HEK293 (cell line): Measurements from ENCODE around the gene PLEKHG1.

Experiments used
- CTCF ChIP-seq: fragments of 450-650 bp; formaldehyde crosslinking; IDR thresholded peaks from 2 replicates; pipeline ENCODE4 v1.5.1; 2016; ENCODE audit warnings: missing biosample characterization, missing genetic modification characterization
- GFI1B ChIP-seq: fragments of 450-650 bp; formaldehyde crosslinking; IDR thresholded peaks from 2 replicates; pipeline ENCODE4 v1.5.1; 2016; ENCODE audit warnings: missing biosample characterization, missing genetic modification characterization
- GLIS2 ChIP-seq: fragments of 450-650 bp; formaldehyde crosslinking; IDR thresholded peaks from 2 replicates; pipeline ENCODE4 v1.5.1; 2016; ENCODE audit warnings: missing biosample characterization, missing genetic modification characterization
- IKZF3 ChIP-seq: fragments of 450-650 bp; IDR thresholded peaks from 2 replicates; pipeline ENCODE4 v1.5.0; 2018; ENCODE audit warnings: missing biosample characterization, mild to moderate bottlenecking, missing genetic modification characterization, moderate library complexity
- KLF1 ChIP-seq: fragments of 450-650 bp; formaldehyde crosslinking; IDR thresholded peaks from 2 replicates; pipeline ENCODE4 v1.5.1; 2016; ENCODE audit warnings: missing biosample characterization, missing genetic modification characterization
- OSR2 ChIP-seq: fragments of 450-650 bp; formaldehyde crosslinking; IDR thresholded peaks from 2 replicates; pipeline ENCODE4 v1.5.1; 2016; ENCODE audit warnings: missing biosample characterization, missing genetic modification characterization
- PRDM6 ChIP-seq: fragments of 450-650 bp; formaldehyde crosslinking; IDR thresholded peaks from 2 replicates; pipeline ENCODE4 v1.5.1; 2017; ENCODE audit warnings: missing biosample characterization, missing genetic modification characterization
- REPIN1 ChIP-seq: fragments of 450-650 bp; formaldehyde crosslinking; IDR thresholded peaks from 2 replicates; pipeline ENCODE4 v1.5.1; 2017; ENCODE audit warnings: missing biosample characterization, missing genetic modification characterization, low read depth
- SALL2 ChIP-seq: fragments of 450-650 bp; formaldehyde crosslinking; IDR thresholded peaks from 2 replicates; pipeline ENCODE4 v1.5.0; 2017; ENCODE audit warnings: missing biosample characterization, mild to moderate bottlenecking, missing genetic modification characterization, borderline replicate concordance
- SP2 ChIP-seq: fragments of 450-650 bp; formaldehyde crosslinking; IDR thresholded peaks from 2 replicates; pipeline ENCODE4 v1.5.1; 2016; ENCODE audit warnings: missing biosample characterization, missing genetic modification characterization
- SP3 ChIP-seq: fragments of 450-650 bp; formaldehyde crosslinking; IDR thresholded peaks from 2 replicates; pipeline ENCODE4 v1.5.1; 2016; ENCODE audit warnings: missing biosample characterization, missing genetic modification characterization
- SP7 ChIP-seq: fragments of 450-650 bp; formaldehyde crosslinking; IDR thresholded peaks from 2 replicates; pipeline ENCODE4 v1.5.1; 2016; ENCODE audit warnings: missing biosample characterization, missing genetic modification characterization
- ZBTB6 ChIP-seq: fragments of 450-650 bp; formaldehyde crosslinking; IDR thresholded peaks from 2 replicates; pipeline ENCODE4 v1.5.1; 2017; ENCODE audit warnings: missing biosample characterization, missing genetic modification characterization
- ZIC2 ChIP-seq: fragments of 450-650 bp; formaldehyde crosslinking; IDR thresholded peaks from 2 replicates; pipeline ENCODE4 v1.5.1; 2016; ENCODE audit warnings: missing biosample characterization, missing genetic modification characterization
- ZNF10 ChIP-seq: fragments of 450-650 bp; formaldehyde crosslinking; IDR thresholded peaks from 2 replicates; pipeline ENCODE4 v1.5.1; 2017; ENCODE audit warnings: missing biosample characterization, missing genetic modification characterization
- ZNF148 ChIP-seq: fragments of 450-650 bp; formaldehyde crosslinking; IDR thresholded peaks from 2 replicates; pipeline ENCODE4 v1.5.0; 2017; ENCODE audit warnings: missing biosample characterization, missing genetic modification characterization, borderline replicate concordance
- ZNF211 ChIP-seq: fragments of 450-650 bp; formaldehyde crosslinking; IDR thresholded peaks from 2 replicates; pipeline ENCODE4 v1.5.1; 2016; ENCODE audit warnings: low read depth, missing biosample characterization, missing genetic modification characterization
- ZNF280D ChIP-seq: fragments of 450-650 bp; formaldehyde crosslinking; IDR thresholded peaks from 2 replicates; pipeline ENCODE4 v1.5.1; 2016; ENCODE audit warnings: missing biosample characterization, missing genetic modification characterization
- ZNF514 ChIP-seq: fragments of 450-650 bp; formaldehyde crosslinking; IDR thresholded peaks from 2 replicates; pipeline ENCODE4 v1.5.1; 2016; ENCODE audit warnings: missing biosample characterization, missing genetic modification characterization
- ZNF529 ChIP-seq: fragments of 450-650 bp; formaldehyde crosslinking; IDR thresholded peaks from 2 replicates; pipeline ENCODE4 v1.5.1; 2017; ENCODE audit warnings: missing genetic modification characterization, missing biosample characterization; ENCODE audit not compliant: insufficient replicate concordance
- ZNF549 ChIP-seq: fragments of 450-650 bp; IDR thresholded peaks from 2 replicates; pipeline ENCODE4 v1.5.1; 2018; ENCODE audit warnings: missing biosample characterization, missing genetic modification characterization, mild to moderate bottlenecking, inconsistent platforms, moderate library complexity
- ZNF621 ChIP-seq: fragments of 450-650 bp; formaldehyde crosslinking; IDR thresholded peaks from 2 replicates; pipeline ENCODE4 v1.5.1; 2017; ENCODE audit warnings: missing biosample characterization, missing genetic modification characterization
- ZNF623 ChIP-seq: fragments of 450-650 bp; formaldehyde crosslinking; IDR thresholded peaks from 2 replicates; pipeline ENCODE4 v1.5.1; 2016; ENCODE audit warnings: missing biosample characterization, missing genetic modification characterization
- ZNF704 ChIP-seq: fragments of 450-650 bp; formaldehyde crosslinking; IDR thresholded peaks from 2 replicates; pipeline ENCODE4 v1.5.1; 2016; ENCODE audit warnings: missing biosample characterization, missing genetic modification characterization
- ZNF707 ChIP-seq: fragments of 450-650 bp; formaldehyde crosslinking; IDR thresholded peaks from 2 replicates; pipeline ENCODE4 v1.5.1; 2016; ENCODE audit warnings: missing biosample characterization, missing genetic modification characterization
- ZNF791 ChIP-seq: fragments of 450-650 bp; formaldehyde crosslinking; IDR thresholded peaks from 2 replicates; pipeline ENCODE4 v1.5.1; 2016; ENCODE audit warnings: missing biosample characterization, missing genetic modification characterization
- ZSCAN23 ChIP-seq: fragments of 450-650 bp; formaldehyde crosslinking; IDR thresholded peaks from 2 replicates; pipeline ENCODE4 v1.5.1; 2016; ENCODE audit warnings: missing biosample characterization, missing genetic modification characterization
- ZSCAN5A ChIP-seq: fragments of 450-650 bp; formaldehyde crosslinking; IDR thresholded peaks from 2 replicates; pipeline ENCODE4 v1.5.1; 2016; ENCODE audit warnings: missing biosample characterization, missing genetic modification characterization

Gene PLEKHG1

GRCh38 chr6:150641398-150642139 lies 41.9 kb downstream of the PLEKHG1 start (continued):
- TF ChIP-seq CTCF (tag by site-specific recombination) (no peak), ZNF529 (tag by site-specific recombination) (no peak), GFI1B (tag by site-specific recombination) (0 out of 2 replicates have a peak, but pooled peaks have one; percentile 15), SP3 (tag by site-specific recombination) (no peak), ZNF623 (tag by site-specific recombination) (no peak), ZNF791 (no peak), ZNF514 (tag by site-specific recombination) (no peak), ZSCAN5A (tag by site-specific recombination) (no peak), ZNF704 (no peak), ZNF148 (tag by site-specific recombination) (no peak), SALL2 (no peak), SP7 (no peak), ZSCAN23 (no peak), IKZF3 (tag by site-specific recombination) (0 out of 2 replicates have a peak, but pooled peaks have one; percentile 17), SP2 (tag by site-specific recombination) (no peak), ZNF10 (tag by site-specific recombination) (no peak), PRDM6 (peak; percentile 84), ZNF280D (no peak), ZNF621 (tag by site-specific recombination) (no peak), ZBTB6 (no peak), OSR2 (tag by site-specific recombination) (peak; percentile 32; the same call in 1 of the 2 replicates), ZNF549 (tag by site-specific recombination) (no peak), ZNF211 (tag by site-specific recombination) (no peak), REPIN1 (tag by site-specific recombination) (no peak), GLIS2 (tag by site-specific recombination) (no peak), ZNF707 (tag by site-specific recombination) (no peak), KLF1 (tag by site-specific recombination) (no peak), ZIC2 (tag by site-specific recombination) (no peak)
